HG02678 (cell line): ENCODE data around the gene PIP4K2C.

Source experiments
- ATAC-seq: cut with Tn5 transposase; IDR thresholded peaks from one replicate; pipeline ENCODE4 v1.9.1; 2021; ENCODE audit warnings: mild to moderate bottlenecking, moderate library complexity; ENCODE audit not compliant: unreplicated experiment

PIP4K2C gene

GRCh38 chr12:57620936-57621496, 30.0 kb downstream of the PIP4K2C start:
- ATAC-seq, result no peak

- peak; percentile 74 for ATAC-seq
Observed at GRCh38 chr12:57621497-57622292, 30.7 kb downstream of the PIP4K2C start.

GRCh38 chr12:57622293-57623245, 31.6 kb downstream of the PIP4K2C start:
- ATAC-seq, result no peak

- no peak for ATAC-seq
Observed at GRCh38 chr12:57623385-57623784, 32.4 kb downstream of the PIP4K2C start.

- ATAC-seq, result no peak
Observed at GRCh38 chr12:57623811-57624390, 32.9 kb downstream of the PIP4K2C start.

GRCh38 chr12:57624441-57625220, 33.6 kb downstream of the PIP4K2C start:
- no peak for ATAC-seq

- no peak for ATAC-seq
Observed at GRCh38 chr12:57625261-57626032, 34.5 kb downstream of the PIP4K2C start.

- no peak for ATAC-seq
Observed at GRCh38 chr12:57626111-57626920, 35.3 kb downstream of the PIP4K2C start.

- ATAC-seq, result no peak
Observed at GRCh38 chr12:57626921-57627445, 36.0 kb downstream of the PIP4K2C start.

GRCh38 chr12:57627501-57628279, 36.7 kb downstream of the PIP4K2C start:
- no peak for ATAC-seq

GRCh38 chr12:57628280-57629191, 37.5 kb downstream of the PIP4K2C start:
- no peak for ATAC-seq

- ATAC-seq, result no peak
Observed at GRCh38 chr12:57629897-57630471, 39.0 kb downstream of the PIP4K2C start.

GRCh38 chr12:57630891-57631433, 40.0 kb downstream of the PIP4K2C start:
- ATAC-seq, result no peak

GRCh38 chr12:57631566-57632072, 40.6 kb downstream of the PIP4K2C start:
- ATAC-seq, result no peak

GRCh38 chr12:57632073-57632957, 41.3 kb downstream of the PIP4K2C start:
- ATAC-seq, result no peak
